SU-DHL-6 (cell line): ENCODE data around the gene GADD45GIP1.

ENCODE experiments used
- CTCF ChIP-seq: fragments of 200-600 bp; sonication (generic); IDR thresholded peaks from one replicate; pipeline ENCODE4 v1.5.1; 2017; ENCODE audit warnings: antibody characterized with exemption, mild to moderate bottlenecking, low read length, moderate library complexity; ENCODE audit not compliant: insufficient read depth, poor library complexity, severe bottlenecking
- EZH2phosphoT487 ChIP-seq: fragments of 200-600 bp; sonication (generic), shearing (Covaris generic); conservative IDR thresholded peaks from 2 replicates; pipeline ENCODE4 v1.6.1; 2018; ENCODE audit warnings: mild to moderate bottlenecking, antibody characterized with exemption, low read length, moderate library complexity, mixed read lengths

DNA sequence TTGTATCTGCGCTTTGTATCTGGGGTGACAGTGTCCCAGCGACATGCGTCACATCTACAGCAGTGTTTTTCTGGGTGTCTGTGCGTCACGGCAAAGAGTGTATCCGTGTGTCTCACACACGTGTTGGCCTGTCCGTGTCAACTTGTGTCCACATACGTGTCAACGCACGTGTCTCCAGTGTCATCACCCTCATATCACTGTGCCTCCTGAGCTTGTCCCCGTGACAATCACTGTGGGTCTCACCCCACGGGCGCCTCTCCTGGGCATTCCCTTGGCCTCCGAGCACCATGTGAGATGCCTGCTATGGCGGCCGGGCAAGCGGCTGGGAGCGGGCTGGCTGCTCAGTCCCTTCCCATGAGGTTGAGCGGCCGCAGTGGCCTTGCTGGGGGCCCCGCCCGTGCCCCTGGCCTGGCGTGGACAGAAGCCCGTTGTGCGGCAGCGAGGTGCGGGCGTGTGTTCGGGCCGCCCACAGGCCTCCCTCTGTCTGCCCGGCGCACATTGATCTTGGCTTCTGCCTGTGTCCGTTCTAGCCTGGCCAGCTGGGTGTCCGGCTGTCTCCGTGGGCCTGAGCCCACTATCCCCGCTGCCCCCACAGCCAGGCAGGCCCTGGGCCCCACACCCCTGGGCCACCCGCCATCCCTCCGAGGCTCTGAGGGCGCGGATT is 44.6 kb upstream of the GADD45GIP1 start:
- TF ChIP-seq CTCF (no peak), EZH2phosphoT487 (no peak)
